Suprapubic skin (tissue), 4 donors: ENCODE results near the gene MYO9B.

Experiments
- POLR2A ChIP-seq, 2 donors: fragments of 450-650 bp; IDR thresholded peaks; one replicate each; pipeline ENCODE4 v1.6.1; 2017; ENCODE audit warnings: antibody characterized with exemption in 2 of 2, mild to moderate bottlenecking in 2 of 2, moderate library complexity in 2 of 2
- POLR2AphosphoS5 ChIP-seq, 3 donors: sonication (generic); formaldehyde crosslinking; IDR thresholded peaks; one replicate each; pipeline ENCODE4 v1.6.1; 2017; ENCODE audit warnings: antibody characterized with exemption in 3 of 3
- TF ChIP-seq, protein P1 (sequence below), 2 donors: fragments of 200-600 bp in 1 of 2; fragments of 450-650 bp in 1 of 2; sonication (generic) in 1 of 2; IDR thresholded peaks; one replicate each; pipeline ENCODE4 v1.5.1; 2016 to 2019; ENCODE audit warnings: antibody characterized with exemption in 2 of 2, mild to moderate bottlenecking in 1 of 2, moderate library complexity in 1 of 2

- TF ChIP-seq, protein P1, sequence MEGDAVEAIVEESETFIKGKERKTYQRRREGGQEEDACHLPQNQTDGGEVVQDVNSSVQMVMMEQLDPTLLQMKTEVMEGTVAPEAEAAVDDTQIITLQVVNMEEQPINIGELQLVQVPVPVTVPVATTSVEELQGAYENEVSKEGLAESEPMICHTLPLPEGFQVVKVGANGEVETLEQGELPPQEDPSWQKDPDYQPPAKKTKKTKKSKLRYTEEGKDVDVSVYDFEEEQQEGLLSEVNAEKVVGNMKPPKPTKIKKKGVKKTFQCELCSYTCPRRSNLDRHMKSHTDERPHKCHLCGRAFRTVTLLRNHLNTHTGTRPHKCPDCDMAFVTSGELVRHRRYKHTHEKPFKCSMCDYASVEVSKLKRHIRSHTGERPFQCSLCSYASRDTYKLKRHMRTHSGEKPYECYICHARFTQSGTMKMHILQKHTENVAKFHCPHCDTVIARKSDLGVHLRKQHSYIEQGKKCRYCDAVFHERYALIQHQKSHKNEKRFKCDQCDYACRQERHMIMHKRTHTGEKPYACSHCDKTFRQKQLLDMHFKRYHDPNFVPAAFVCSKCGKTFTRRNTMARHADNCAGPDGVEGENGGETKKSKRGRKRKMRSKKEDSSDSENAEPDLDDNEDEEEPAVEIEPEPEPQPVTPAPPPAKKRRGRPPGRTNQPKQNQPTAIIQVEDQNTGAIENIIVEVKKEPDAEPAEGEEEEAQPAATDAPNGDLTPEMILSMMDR (IDR thresholded peaks at IDR 0.05): no peak
- TF ChIP-seq POLR2AphosphoS5 (IDR thresholded peaks at IDR 0.05) (no peak), POLR2A (IDR thresholded peaks at IDR 0.05) (no peak)
Observed at GRCh38 chr19:17031741-17032140, 43.8 kb upstream of the MYO9B start.
